Gastrocnemius medialis (tissue), 4 donors: ENCODE results near the gene TET3.

ENCODE experiments used
- POLR2A ChIP-seq, 2 donors: fragments of 450-650 bp; IDR thresholded peaks; one replicate each; pipeline ENCODE4 v1.6.1; 2017; ENCODE audit warnings: antibody characterized with exemption in 2 of 2, mild to moderate bottlenecking in 2 of 2, moderate library complexity in 2 of 2
- TF ChIP-seq, protein P1 (sequence below), 5 experiments: fragments of 450-650 bp in 3 of 5; fragments of 200-600 bp in 2 of 5; sonication (generic) in 2 of 5; IDR thresholded peaks in 4 of 5; conservative IDR thresholded peaks in 1 of 5; 1 replicate in 4 of 5; 2 replicates in 1 of 5; pipeline ENCODE4 v1.5.1; 2016 to 2019; ENCODE audit warnings: antibody characterized with exemption in 5 of 5, mild to moderate bottlenecking in 3 of 5, moderate library complexity in 3 of 5

DNA sequence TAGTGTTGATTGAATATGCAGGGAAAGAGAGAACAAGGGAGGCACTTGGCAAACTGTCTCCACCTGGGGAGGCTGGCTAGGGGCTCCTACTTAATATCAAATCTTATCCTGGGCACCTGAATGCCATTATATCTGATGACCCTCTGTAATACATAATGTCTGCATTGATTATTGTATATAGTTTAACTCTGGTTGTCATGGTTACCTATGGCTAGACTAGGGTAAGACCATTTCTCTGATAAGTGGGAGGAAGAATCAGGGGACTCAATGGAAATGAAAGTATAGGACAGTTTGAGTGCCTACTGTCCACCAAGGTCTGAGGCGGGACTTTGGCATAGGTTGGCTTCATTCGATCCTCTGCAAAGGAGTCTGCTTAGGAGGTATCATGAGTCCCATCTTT is 7.2 kb upstream of the TET3 start:
- TF ChIP-seq, protein P1, sequence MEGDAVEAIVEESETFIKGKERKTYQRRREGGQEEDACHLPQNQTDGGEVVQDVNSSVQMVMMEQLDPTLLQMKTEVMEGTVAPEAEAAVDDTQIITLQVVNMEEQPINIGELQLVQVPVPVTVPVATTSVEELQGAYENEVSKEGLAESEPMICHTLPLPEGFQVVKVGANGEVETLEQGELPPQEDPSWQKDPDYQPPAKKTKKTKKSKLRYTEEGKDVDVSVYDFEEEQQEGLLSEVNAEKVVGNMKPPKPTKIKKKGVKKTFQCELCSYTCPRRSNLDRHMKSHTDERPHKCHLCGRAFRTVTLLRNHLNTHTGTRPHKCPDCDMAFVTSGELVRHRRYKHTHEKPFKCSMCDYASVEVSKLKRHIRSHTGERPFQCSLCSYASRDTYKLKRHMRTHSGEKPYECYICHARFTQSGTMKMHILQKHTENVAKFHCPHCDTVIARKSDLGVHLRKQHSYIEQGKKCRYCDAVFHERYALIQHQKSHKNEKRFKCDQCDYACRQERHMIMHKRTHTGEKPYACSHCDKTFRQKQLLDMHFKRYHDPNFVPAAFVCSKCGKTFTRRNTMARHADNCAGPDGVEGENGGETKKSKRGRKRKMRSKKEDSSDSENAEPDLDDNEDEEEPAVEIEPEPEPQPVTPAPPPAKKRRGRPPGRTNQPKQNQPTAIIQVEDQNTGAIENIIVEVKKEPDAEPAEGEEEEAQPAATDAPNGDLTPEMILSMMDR (IDR thresholded peaks at IDR 0.05 in 4 of 5, conservative IDR thresholded peaks at IDR 0.05 in 1 of 5): no peak
- no peak for TF ChIP-seq POLR2A (IDR thresholded peaks at IDR 0.05)
